HUDEP-2 (cell line): Measurements from ENCODE around the gene NUP210.

Experiments
- DNase-seq, 76 experiments: peaks; one replicate each; lab custom pipeline; 2025; ENCODE audit not compliant: unreplicated experiment in 76 of 76; lab: John Stamatoyannopoulos, UW

Gene NUP210

DNA sequence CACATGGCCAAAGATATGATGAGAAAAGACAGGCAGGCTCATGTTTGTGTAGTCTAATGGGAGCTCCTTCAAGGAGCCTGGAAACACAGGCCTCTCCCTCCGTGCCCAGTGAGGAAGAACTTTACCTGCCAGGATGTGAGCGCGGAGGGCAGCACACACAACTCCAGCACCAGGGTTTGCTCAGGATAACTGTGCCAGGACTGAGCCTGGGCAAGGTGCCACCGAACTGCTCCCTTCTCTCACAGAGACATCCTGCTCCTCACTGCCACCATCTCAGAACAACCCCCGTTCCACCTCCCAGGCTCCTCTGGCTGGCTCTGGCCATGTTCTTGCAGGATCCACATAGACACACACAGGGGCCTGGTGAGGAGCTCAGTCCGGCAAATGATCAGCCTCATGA is 87.4 kb downstream of the NUP210 start:
- no peak for DNase-seq

DNA sequence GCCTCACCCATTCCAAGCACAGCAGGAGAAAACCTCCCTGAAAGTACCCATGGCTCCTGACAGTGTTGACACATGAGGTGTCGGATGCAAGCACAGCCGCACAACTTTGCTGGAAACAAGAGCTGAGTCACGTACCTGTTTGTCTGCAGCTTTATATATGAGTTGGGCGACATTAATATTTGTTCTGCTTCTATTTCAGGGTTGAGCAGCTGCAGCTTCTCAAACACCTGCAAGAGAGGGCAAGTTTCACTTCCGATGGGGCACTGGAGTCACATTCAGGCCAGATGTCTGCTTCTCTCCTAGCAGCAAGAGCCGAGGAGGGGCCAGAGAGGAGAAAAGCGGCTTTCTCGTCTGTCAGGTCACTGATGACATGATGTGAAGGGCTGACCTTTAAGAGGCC is 88.0 kb downstream of the NUP210 start:
- no peak for DNase-seq

DNA sequence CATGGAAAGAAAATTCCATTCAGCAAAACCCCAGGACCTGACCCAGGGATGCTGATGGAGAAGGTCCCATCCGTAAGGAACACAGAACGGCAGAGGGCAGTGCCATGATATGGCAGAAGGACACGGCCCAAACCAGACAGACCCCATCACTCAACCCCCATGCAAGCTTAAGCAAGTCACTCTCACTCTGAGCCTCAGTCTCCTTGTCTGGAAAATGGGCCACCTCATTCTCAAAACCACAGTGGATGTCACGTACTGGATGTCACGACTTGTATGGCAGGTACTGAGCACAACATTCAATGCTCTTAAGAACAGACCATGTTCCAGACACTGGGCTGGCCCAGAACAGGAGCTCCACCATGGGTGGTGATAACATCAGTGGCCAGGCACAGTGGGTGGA is 90.4 kb downstream of the NUP210 start:
- DNase-seq, result peak in 1 of 76 experiments; percentile 24

DNA sequence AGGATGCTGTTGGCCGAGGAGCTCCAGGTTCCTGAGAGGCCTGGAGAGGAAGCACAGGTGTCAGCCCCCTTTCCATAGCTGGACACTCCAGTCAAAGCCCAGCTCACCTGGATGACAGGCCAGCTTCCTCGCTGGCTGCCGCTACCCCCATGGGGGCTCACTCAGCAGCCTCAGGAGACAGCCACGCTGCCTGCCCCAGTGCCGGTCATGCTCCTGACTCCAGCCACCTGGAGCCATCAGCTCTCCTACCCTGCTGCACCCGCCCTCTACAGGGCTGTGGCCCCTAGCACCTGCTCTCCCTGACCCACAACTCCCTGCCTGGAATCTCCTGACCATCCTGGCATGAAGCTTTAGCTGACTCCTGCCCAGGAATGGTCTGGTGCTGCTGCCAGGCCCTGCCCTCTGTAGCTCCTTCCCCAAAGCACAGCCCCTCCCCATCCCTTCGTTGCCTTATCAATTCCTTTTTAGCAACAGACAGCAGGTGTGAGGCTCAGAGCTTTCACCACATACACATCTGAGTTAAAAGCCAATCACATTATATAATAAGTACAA is 94.2 kb downstream of the NUP210 start:
- DNase-seq, result no peak

DNA sequence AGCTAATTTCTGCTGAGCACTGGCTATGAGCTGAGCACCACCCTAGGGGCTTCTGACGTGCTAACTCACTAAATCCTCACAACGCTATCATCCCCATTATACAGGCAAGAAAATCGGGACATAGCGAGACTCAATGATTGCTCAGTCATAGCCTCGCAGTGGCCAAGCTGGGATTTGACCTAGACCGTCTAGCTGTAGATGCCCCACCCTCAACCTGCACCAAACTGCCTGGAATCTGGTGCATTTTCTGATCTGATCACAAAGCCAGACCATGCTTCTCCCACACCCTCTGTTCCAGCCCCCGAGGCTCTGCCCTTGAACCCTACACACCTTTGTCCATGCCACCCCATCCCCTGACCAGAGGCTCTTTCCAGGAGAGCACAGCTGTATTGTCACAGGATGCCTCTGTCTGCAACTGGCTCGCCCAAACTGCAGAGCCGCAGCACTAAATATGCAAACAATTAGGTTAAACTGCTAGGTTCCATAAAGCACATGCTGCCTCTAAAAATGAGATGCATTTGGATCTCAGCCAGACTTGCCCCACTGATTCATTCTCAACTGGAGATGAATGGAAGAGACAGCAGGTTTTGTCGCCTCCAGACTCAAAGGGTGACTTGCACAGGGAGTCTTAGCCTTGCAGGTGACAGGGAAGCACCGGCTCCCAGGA is 95.2 kb downstream of the NUP210 start:
- no peak for DNase-seq

DNA sequence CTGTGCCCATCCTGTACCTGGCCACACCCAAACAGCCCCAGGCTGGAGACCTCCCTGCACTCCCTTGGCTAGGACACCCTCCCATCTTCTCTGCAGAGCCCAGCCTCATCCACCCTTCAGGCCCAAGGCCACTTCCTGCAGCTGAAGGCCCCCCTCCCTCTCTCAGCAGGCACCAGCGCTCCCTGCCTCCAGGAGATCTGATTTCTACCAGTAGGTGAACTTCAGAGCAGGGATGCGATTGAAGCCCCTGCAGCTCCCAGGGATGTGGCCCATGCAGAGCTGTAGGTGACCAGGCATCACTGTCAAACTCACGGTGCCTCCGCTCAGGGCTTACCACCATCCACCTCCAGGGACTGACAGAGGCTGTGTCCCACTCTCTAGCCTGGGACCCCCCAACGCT is 96.3 kb downstream of the NUP210 start:
- no peak for DNase-seq

DNA sequence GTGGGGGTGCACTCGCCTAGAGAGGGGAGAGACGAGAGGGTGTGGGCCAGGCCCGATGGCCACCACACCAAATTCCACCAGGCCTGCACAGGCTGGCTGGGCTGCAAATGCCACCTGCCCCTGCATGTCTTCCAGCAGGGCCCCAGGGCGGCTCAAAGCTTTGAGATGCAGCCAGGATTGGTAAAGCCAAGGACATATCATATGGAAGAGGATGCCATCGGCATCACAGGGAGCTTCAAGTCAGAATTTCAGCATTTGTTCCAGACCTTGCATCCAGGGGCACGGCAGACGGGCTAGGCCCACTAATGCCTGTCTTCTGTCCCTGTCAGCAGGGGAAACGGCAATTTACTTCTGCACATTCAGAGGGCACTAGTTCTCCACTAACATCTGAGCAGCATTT is 97.8 kb downstream of the NUP210 start:
- DNase-seq, result no peak

DNA sequence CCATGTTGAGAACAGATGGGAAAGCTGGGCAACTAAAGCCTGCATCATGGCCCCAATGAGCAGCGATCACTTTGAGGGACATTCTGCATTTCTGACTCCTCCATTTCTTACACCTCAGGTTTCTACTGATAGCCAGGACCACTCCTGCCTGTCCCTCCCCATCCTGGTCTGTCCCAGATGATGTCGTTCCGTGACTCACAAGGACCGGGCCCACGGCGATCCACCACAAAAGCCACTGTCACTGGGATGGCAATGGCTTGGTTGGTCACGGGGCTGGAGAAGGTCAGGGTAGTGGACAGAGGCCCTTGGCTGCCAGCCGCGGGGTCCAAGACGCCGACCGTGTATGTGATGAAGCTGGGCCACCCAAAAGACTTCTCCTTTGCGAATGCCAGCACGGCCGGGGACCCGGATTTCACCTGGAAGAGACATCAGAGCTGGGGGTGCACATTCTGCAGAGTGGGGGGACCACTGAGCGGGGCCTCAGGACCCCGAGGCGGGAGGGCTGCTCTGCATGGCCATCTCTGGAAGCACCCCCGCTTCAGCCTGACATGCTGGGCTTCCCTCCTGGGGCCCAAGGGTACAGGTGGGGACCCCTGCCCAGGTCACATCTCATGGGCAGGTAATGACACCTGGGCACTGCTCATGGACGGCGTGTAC is 100.4 kb downstream of the NUP210 start:
- DNase-seq, result no peak

DNA sequence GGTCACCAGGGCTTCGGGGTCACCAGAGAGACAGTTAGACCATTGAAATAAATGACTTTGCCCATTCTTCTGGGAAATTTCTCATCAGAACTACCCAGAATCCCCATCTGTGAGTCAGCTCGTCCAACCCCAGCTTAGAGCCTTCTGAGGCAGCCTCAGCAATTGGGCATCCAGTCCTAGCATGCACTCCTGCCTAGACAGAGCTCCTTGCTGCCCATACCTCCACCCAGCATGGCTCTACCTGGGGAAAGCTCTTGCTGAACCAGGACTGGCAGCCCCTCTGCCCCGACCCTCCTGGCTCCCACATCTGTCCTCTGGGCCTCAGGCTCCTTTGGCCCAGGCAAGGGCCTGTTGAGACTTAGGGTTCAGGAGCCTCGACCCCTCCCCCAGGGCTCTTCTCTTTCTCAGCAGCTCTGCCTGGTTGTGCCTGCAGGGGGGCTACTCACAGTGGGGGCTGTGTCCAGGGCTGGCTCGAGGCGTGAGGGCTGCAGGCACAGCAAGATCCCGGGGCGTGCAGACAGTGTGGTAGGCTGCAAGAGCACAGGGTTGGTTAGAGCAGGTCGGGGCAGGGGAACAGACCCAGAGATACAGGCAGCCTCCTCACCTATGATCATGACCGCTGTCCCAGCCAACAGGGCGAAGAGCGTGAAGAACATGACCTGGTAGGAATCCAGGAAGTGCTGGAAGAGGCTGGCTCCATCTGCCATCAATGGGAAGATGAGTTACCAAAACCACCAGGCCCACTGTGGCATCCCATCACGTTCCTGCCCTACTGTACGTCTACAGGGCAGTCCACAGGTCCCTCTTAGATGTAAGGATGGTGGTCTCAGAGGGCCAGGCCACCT is 101.3 kb downstream of the NUP210 start:
- no peak for DNase-seq

DNA sequence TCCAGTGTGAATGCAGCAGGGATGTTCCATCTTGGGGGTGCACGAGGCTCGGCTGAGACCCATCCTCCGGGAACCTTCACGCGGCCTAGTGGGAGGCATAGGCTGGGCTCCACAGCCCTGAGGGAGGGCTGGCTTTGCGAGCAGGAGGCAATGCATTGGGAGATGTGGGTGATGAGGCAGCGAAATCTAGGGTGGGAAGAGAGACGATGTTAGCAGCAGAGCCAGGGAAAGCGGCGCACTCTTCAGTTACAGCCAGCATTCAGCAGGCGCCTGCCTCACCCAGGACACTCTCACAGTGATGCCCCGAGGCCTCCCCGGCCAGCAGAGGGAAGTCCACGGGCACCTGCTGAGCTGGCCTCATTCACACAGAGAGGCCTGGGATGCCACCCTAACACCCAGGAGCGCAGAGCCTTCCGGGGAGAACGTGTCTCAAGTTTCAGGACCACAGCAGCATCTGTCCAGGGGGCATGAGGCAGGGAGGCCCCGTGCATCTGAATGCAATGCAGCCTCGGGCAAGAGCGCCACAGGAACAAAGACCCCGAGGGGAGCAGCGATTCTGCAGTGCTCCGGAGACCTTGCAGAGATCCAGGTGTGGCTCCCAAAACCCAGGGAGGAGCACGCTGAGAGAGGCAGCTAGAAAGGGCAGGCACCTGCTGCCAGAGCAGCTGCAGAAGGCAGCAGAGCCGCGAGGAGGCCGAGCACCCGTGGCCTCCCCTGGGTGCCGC is 102.4 kb downstream of the NUP210 start:
- no peak for DNase-seq

DNA sequence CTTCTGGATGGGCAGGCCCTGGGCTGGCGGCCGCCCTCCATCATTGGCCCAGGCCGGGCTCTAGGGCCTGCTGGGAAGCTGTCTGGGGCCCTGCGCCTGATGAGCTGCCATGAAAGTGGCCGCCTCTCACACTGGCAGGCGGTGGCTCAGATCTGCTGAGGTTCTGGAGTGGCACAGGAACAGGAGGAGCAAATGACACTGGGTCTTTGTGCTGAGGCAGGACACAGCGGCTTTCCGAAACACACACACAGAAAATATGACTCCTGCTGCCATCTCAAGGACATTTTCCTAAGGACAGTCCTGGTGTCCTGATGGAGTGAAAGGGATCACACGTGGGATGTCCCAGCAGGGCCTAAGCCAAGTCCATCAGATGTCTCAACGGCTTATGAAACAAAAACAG is 103.5 kb downstream of the NUP210 start:
- DNase-seq, result no peak

DNA sequence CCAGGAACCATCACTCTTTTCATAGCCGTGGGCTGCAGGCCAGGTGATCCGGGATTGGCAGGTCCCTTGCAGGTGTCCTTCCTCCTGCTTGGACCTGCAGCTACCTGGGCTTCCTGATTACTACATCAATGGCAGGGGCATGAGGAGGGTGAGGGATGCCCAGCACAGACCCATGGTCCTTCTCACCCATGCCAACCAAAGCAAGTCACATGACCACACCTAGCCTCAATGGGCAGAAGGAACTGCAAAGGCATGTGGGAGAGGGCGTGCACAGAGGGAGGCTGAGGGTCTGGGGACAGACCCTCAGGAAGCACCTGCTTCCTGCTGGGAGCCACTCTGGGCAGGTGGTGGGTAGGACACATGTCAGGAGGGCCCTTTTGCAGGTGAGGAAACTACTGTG is 105.2 kb downstream of the NUP210 start:
- no peak for DNase-seq

DNA sequence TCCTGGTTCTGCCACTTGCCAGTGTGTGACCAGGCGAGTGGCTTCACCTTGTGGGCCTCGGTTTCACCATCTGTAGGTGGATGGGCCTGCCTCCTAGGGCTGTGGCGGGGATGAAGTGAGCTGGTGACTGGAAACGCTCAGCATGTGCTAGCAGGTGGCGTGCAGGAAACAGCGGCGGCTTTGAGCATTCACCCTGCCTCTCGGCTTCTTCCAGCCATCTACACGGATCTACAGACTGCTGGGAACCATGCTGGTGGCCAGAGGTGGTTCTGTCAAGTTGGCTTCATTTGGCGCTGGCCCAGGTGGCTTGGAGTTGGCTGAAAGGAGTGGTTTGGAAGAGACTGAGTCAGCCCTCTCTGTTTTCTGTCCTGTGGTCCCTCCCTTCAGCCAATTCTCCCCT is 106.3 kb downstream of the NUP210 start:
- no peak for DNase-seq

DNA sequence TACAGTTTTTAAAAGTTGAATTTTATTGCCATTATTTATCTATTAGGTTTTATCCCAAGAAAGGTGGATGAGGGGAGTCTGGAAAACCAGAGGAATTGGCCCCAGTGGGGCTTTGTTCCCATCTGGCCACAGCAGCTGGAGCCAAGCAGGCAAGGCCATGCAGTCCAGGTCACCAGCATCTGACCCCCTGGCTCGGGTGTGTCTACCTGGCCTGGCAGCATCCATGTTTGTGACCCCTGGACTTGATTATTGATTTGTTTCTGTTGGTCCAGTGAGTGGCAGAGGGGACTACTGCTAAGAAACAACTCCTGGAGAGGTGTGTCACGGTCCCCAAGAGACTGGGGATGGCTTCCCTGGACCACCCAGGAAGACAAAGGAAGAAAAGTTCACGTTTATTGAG is 111.1 kb downstream of the NUP210 start:
- no peak for DNase-seq

DNA sequence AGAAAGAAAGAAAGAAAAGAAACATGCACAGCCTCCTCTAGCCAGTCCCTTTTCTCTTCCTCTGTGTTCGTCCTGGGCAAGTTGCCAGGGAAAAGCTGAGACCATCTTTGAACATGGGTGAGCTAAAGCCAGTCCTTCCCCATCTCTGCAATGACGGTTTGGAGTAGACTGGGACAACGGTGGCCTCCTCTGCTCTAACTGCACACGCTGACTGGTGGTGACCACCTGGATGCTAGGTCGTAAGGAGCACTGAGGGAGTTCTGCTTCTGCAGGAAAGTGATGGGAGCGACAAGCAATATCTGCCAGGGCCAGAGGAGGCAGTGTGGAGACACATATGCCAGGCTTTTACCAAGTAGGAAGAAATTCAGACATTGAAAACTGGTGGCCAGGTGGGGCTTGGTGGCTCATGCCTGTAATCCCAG is 111.7 kb downstream of the NUP210 start:
- DNase-seq, result peak in 32 of 76 experiments; percentile 4 to 48 (median 24)

DNA sequence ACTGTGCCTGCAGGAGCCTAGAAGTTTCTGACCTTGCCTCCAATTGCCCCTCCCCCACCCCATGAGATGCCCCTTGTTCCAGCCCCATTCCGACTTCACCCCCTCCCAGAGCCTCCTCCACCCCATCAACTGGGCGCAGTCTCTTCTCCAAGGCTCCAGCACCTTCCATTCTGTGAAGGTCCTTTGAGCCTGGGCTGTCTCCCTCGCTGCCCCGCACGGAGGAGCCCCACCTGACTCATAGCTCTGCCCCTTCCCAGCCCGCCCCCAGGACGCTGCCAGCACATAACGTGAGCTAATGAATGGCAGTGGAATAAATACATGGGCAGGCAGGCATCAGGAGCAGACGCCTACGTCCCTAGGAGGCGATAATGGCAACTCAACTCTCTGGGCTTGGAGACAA is 113.1 kb downstream of the NUP210 start:
- no peak for DNase-seq

DNA sequence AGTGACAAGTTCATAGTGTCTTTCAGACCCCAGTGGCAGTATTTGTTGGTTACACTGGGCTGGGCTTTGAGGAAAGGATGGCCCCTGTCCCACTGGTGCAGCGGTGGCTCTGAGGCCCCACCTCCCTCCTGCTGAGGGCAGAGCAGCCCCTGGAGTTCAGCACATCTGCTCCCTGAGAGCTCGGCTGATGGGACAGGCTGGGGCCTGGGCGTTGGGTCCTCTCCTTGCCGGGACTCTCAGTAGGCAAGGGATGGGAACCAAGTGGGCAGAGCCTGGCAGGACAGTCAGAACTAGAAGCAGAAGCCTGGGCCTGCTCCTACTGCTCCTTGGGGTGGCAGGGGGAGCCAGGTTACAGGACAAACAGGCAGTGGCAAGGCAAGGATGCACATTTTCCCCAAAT is 114.5 kb downstream of the NUP210 start:
- DNase-seq, result no peak

DNA sequence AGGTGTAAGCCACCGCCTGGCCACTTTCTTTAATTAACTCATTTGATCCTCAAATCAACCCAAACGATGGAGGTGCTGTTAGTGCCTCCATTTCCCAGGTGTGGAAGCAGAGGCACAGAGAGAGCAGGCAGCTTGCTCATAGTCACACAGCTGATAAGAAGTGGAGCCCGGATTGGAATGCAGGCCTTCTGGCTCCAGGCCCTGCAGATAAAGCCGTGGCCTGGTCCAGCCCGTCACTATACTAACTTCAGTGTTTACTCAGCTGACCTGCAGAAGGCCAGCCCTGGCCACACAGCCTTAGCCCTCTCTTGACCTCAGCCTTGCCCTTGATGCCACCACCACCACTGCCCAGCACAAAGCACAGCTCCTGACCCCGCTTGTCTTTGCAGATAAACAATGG is 116.7 kb downstream of the NUP210 start:
- DNase-seq, result no peak

DNA sequence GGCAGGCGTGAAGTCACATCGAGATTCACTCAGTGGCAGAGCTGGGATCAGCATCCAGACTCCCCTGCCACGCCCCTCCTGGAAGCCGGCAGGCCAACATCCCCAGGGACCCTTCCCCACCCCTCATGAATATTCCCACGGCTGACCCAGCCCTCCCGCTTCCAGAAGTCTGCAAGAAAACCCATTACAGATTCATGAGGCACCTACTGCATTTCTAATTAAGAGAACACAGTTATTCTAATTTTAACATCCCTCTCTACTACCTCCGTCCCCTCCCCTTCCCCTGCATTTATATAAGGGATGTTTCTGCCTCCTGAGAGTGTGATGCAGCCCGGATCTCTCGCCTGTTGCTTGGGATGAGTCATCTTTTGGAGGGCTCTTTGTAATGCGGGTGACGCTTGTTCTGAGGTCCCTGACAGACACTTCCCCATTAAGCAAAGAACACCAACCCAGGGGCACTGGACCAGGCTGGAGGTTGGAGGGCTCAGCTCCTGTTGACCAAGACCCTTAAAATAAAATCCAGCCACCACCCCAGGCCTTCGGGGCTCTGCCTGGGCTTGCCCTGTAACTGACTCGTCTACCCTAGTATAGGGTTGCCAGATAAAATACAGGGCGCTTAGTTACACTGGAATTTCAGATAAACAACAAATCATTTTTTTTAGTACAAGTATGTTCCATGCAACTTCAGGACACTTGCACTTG is 118.7 kb downstream of the NUP210 start:
- peak in 13 of 76 experiments; percentile 2 to 37 (median 16) for DNase-seq
